ENCODE data around the gene GLB1L2.

The GLB1L2 gene

DNA sequence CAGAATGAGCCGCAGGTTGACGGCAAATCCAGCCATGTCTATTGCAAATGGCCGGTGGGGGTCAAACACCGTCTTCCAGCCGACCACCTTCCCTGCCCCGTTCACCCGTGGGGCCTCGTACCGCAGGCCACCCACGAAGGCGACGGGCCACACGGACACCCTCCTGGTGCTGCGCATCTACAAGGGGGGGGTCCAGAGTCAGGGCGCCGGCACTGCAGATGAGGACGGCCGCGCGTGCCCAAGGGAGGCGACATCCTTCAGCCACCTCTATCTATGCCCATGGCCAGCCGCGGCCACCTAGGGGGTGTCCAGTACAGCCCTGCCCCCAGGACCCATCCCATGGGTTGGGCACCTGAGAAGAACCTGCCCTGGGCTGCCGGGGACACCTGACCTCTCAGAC, 51.0 kb downstream of the GLB1L2 start:
- no peaks in the 10 kb centered on the region for H3K27me3 ChIP-seq (replicated peaks; ENCODE audit: control insufficient read depth, insufficient read depth, low read length)
- H3K9ac ChIP-seq (ENCODE audit: low read length): no peak overlapping the region
- no peak for DNase-seq (ENCODE audit: low read depth)
- H3K9me3 ChIP-seq (ENCODE audit: control insufficient read depth, low read length): no peaks in the 10 kb centered on the region
- H3K36me3 ChIP-seq (ENCODE audit: control insufficient read depth, insufficient read depth, low read length, severe bottlenecking): no peaks in the 10 kb centered on the region
- H3K4me1 ChIP-seq (ENCODE audit: control insufficient read depth, insufficient read depth, low read length): no peaks in the 10 kb centered on the region
- no peak overlapping the region for H3K4me3 ChIP-seq (ENCODE audit: low read length)

DNA sequence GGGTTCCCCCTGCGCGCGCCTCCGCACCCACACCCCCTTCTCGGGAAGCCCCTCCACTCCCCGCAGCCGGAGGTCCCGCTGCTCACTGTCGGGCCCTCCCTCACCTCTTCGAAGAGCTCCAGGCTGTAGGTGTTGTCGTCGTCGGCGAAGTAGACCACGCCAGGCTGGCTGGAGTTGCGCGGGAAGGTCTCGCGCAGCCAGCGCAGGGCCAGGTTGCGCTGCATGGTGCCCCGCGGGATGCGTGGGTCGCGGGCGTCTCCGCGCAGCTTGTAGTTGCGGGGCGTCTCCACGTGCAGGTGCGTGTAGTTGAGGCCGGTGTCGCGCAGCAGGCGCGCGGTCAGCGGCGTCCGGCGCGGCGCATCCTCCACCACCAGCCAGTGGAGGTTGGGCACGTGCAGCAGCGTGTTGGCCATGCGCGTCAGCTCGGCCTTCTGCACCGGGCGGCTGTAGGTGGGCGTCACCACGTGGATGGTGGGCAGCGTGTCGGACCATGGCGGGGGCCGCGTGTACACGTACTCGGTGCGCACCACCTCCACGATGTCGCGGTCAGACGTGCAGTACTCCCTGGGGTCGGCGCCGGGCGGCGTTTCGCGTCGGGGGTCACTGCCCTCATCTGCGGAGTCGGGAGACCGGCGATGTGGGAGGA, 51.9 kb downstream of the GLB1L2 start:
- H3K4me1 ChIP-seq (ENCODE audit: control insufficient read depth, insufficient read depth, low read length): no peaks in the 10 kb centered on the region
- H3K9me3 ChIP-seq (ENCODE audit: control insufficient read depth, low read length): no peaks in the 10 kb centered on the region
- DNase-seq (ENCODE audit: low read depth): no peak
- no peak overlapping the region for H3K9ac ChIP-seq (ENCODE audit: low read length)
- H3K27me3 ChIP-seq (replicated peaks; ENCODE audit: control insufficient read depth, insufficient read depth, low read length): no peaks in the 10 kb centered on the region
- H3K36me3 ChIP-seq (ENCODE audit: control insufficient read depth, insufficient read depth, low read length, severe bottlenecking): no peaks in the 10 kb centered on the region
- H3K4me3 ChIP-seq (ENCODE audit: low read length): no peak overlapping the region

DNA sequence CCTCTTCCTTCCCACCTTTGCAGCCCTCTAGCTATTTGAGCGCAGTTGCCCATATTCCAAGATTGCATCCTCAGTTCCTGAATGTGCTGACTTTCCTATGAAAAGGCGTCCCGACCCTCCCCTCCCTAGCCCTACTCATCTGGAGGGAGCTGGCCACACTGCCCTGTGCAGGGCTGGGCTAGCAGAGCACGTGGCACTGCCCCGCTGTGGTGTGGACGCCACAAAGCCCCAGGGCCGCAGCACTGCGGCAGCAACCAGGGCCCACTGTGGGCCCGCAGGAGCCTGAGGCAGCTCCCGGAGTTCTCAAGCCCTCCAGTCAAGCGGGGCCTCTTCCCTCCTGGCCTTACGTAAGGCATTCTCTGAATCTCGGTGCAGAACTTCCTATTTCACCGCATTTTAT, 52.6 kb downstream of the GLB1L2 start:
- Histone ChIP-seq H3K36me3 (ENCODE audit: control insufficient read depth, insufficient read depth, low read length, severe bottlenecking) (no peaks in the 10 kb centered on the region), H3K27me3 (replicated peaks; ENCODE audit: control insufficient read depth, insufficient read depth, low read length) (no peaks in the 10 kb centered on the region), H3K9ac (ENCODE audit: low read length) (no peak overlapping the region), H3K4me1 (ENCODE audit: control insufficient read depth, insufficient read depth, low read length) (no peaks in the 10 kb centered on the region), H3K9me3 (ENCODE audit: control insufficient read depth, low read length) (no peaks in the 10 kb centered on the region), H3K4me3 (ENCODE audit: low read length) (no peak overlapping the region)
- DNase-seq (ENCODE audit: low read depth): no peak

DNA sequence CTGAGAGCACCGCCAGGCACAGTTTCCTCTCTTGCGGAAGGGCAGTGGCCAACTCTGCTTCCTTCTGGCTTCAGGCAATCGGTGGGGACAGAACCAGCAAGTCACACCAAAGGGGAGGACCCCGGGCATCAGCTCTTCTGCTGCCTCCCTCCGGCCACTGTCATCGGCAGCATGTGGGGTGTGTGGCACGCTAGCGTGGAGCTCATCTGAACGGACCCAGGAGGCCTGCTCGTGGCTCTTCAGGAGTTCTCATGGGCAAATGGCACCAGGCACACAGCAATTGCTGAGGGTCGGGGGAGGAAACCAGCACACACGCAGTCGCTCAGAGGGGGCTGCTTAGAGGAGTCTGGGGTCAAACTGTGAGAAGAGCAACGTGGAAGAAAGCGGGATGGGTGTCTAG, 53.4 kb downstream of the GLB1L2 start:
- no peak overlapping the region for H3K4me3 ChIP-seq (ENCODE audit: low read length)
- no peak overlapping the region for H3K9ac ChIP-seq (ENCODE audit: low read length)
- H3K9me3 ChIP-seq (ENCODE audit: control insufficient read depth, low read length): no peaks in the 10 kb centered on the region
- H3K27me3 ChIP-seq (replicated peaks; ENCODE audit: control insufficient read depth, insufficient read depth, low read length): no peaks in the 10 kb centered on the region
- H3K4me1 ChIP-seq (ENCODE audit: control insufficient read depth, insufficient read depth, low read length): no peaks in the 10 kb centered on the region
- no peak for DNase-seq (ENCODE audit: low read depth)
- no peaks in the 10 kb centered on the region for H3K36me3 ChIP-seq (ENCODE audit: control insufficient read depth, insufficient read depth, low read length, severe bottlenecking)

GRCh38 chr11:134385774-134386565, 54.2 kb downstream of the GLB1L2 start:
- H3K36me3 ChIP-seq (ENCODE audit: control insufficient read depth, insufficient read depth, low read length, severe bottlenecking): no peaks in the 10 kb centered on the region
- no peak overlapping the region for H3K4me3 ChIP-seq (ENCODE audit: low read length)
- no peaks in the 10 kb centered on the region for H3K9me3 ChIP-seq (ENCODE audit: control insufficient read depth, low read length)
- H3K9ac ChIP-seq (ENCODE audit: low read length): no peak overlapping the region
- H3K4me1 ChIP-seq (ENCODE audit: control insufficient read depth, insufficient read depth, low read length): no peaks in the 10 kb centered on the region
- DNase-seq (ENCODE audit: low read depth): no peak
- peaks cover 2% of the 10 kb centered on the region for H3K27me3 ChIP-seq (replicated peaks; ENCODE audit: control insufficient read depth, insufficient read depth, low read length)

DNA sequence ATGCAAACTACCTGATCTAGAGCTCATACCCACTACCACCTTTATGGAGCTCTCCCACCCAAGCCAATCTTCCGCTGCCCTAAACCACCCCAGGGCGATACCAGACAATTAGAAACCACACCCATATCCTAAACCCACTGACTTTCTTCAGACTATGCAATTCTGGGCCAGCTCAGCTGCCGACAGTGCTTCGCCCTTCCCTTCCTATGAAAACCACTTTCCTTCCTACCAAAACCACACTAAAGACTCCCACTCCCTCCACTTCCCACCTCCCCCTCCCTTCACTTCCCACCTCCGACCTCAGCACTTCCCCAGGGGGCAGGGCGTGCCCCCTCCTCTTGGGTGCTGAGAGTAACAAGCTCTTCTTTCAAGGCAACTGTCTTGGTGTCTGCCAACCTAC, 55.2 kb downstream of the GLB1L2 start:
- Histone ChIP-seq H3K36me3 (ENCODE audit: control insufficient read depth, insufficient read depth, low read length, severe bottlenecking) (no peaks in the 10 kb centered on the region), H3K4me3 (ENCODE audit: low read length) (no peak overlapping the region), H3K9ac (ENCODE audit: low read length) (no peak overlapping the region), H3K9me3 (ENCODE audit: control insufficient read depth, low read length) (no peaks in the 10 kb centered on the region), H3K4me1 (ENCODE audit: control insufficient read depth, insufficient read depth, low read length) (no peaks in the 10 kb centered on the region), H3K27me3 (replicated peaks; ENCODE audit: control insufficient read depth, insufficient read depth, low read length) (peaks cover 2% of the 10 kb centered on the region)
- DNase-seq (ENCODE audit: low read depth): no peak

GRCh38 chr11:134387501-134387900, 55.7 kb downstream of the GLB1L2 start:
- peaks cover 2% of the 10 kb centered on the region for H3K27me3 ChIP-seq (replicated peaks; ENCODE audit: control insufficient read depth, insufficient read depth, low read length)

DNA sequence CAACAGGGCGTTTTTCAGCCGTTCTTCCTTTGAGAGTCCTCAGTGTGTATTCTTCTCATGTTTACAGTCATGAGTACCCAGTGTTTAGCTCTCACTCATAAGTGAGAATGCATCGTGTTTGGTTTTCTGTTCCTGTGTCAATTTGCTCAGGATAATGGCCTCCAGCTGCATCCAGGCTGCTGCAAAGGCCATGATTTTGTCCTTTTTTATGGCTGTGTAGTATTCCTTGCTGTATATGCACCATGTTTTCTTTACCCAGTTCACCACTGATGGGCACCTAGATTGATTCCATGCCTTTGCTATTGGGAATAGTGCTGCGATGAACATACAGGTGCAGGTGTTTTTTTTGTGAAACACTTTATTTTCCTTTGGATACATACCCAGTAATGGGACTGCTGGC, 56.8 kb downstream of the GLB1L2 start:
- no peaks in the 10 kb centered on the region for H3K9me3 ChIP-seq (ENCODE audit: control insufficient read depth, low read length)
- H3K27me3 ChIP-seq (replicated peaks; ENCODE audit: control insufficient read depth, insufficient read depth, low read length): peaks cover 2% of the 10 kb centered on the region
- no peak overlapping the region for H3K9ac ChIP-seq (ENCODE audit: low read length)
- no peaks in the 10 kb centered on the region for H3K36me3 ChIP-seq (ENCODE audit: control insufficient read depth, insufficient read depth, low read length, severe bottlenecking)
- no peak for DNase-seq (ENCODE audit: low read depth)
- H3K4me1 ChIP-seq (ENCODE audit: control insufficient read depth, insufficient read depth, low read length): no peaks in the 10 kb centered on the region
- no peak overlapping the region for H3K4me3 ChIP-seq (ENCODE audit: low read length)

More at GRCh38 chr11:134387501-134387900, 55.7 kb downstream of the GLB1L2 start:
- Histone ChIP-seq H3K4me1 (ENCODE audit: control insufficient read depth, insufficient read depth, low read length) (no peaks in the 10 kb centered on the region), H3K9ac (ENCODE audit: low read length) (no peak overlapping the region), H3K4me3 (ENCODE audit: low read length) (no peak overlapping the region), H3K9me3 (ENCODE audit: control insufficient read depth, low read length) (no peaks in the 10 kb centered on the region), H3K36me3 (ENCODE audit: control insufficient read depth, insufficient read depth, low read length, severe bottlenecking) (no peaks in the 10 kb centered on the region)
- no peak for DNase-seq (ENCODE audit: low read depth)

DNA sequence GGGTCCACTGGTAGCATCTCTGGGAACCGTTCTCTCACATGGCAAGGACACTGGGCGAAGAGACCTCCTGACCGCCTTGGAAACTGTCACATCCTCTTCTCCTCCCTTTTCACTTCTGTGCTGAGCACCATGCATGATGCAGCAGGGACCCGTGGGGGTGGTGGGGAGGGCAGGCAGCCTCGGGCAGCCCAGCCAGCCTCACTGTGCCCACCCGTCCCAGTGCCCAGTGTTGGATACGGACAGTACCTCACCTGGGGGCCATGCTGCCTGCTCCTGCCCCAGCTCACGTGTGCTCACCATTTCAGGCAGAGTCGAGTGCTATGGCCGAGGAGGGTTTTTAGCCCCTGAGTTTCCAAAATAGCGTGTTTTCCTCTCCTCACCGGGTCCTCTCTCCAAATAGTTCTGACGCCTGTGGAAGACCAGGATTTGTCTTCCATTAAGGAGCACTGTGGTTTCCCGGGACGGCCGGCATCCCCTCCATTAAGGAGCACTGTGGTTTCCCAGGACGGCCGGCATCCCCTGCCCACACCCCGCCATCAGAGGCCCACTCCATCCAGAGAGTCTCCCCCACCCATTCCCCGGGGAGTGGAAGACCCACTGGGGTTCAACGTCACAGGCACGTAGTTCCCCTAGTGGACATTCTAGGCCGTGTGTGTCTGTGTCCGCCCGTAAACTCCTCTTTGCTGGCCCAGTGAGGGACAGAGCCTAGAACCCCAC, 57.8 kb downstream of the GLB1L2 start:
- no peaks in the 10 kb centered on the region for H3K4me1 ChIP-seq (ENCODE audit: control insufficient read depth, insufficient read depth, low read length)
- DNase-seq (ENCODE audit: low read depth): no peak
- no peaks in the 10 kb centered on the region for H3K9me3 ChIP-seq (ENCODE audit: control insufficient read depth, low read length)
- H3K36me3 ChIP-seq (ENCODE audit: control insufficient read depth, insufficient read depth, low read length, severe bottlenecking): no peaks in the 10 kb centered on the region
- no peak overlapping the region for H3K4me3 ChIP-seq (ENCODE audit: low read length)
- H3K27me3 ChIP-seq (replicated peaks; ENCODE audit: control insufficient read depth, insufficient read depth, low read length): peaks cover 2% of the 10 kb centered on the region
- no peak overlapping the region for H3K9ac ChIP-seq (ENCODE audit: low read length)

DNA sequence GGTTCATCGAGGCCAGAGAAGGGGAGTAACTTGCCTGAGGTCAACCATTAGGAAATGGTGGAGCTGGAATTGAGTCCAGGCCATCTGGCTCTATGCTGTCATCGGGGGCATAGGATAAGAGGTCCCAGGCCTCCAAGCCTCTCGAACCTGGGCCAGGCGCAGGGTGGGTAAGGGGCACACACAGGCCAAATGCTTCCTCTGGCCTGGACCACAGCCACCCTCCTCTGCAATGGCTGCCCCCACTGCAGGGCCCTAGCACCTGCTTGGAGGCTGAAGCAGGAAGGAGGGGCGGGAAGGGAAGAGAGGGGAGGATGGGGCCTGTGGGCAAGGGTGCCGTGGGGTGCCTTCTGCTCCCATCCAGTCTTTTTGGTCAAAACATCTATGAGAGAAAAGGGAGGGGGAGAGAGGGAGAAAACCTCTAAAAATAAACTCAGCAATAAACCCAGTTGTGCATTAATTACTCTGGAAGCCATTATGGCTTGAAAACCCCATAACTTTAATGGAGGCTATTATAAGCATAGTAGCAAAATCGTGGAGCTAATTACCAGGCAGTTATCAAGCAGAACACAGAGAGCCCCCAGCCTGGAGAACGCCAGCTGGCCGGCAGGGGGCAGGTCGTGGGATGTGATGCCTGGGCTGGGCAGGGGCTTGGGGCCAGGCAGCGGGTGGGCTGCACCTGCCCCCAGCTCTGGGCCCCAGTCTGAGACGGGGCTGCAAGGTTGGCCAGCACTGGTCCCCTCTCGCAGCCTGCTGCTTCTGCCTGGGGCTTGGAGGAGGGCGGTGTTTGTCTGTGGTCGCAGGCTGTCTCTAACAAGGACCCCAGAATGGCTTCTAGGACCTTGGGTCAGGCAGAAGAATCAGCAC, 59.1 kb downstream of the GLB1L2 start:
- Histone ChIP-seq H3K36me3 (ENCODE audit: control insufficient read depth, insufficient read depth, low read length, severe bottlenecking) (no peaks in the 10 kb centered on the region), H3K4me1 (ENCODE audit: control insufficient read depth, insufficient read depth, low read length) (no peaks in the 10 kb centered on the region), H3K9ac (ENCODE audit: low read length) (no peak overlapping the region), H3K27me3 (replicated peaks; ENCODE audit: control insufficient read depth, insufficient read depth, low read length) (peaks cover 2% of the 10 kb centered on the region), H3K9me3 (ENCODE audit: control insufficient read depth, low read length) (no peaks in the 10 kb centered on the region), H3K4me3 (ENCODE audit: low read length) (no peak overlapping the region)
- DNase-seq (ENCODE audit: low read depth): no peak

DNA sequence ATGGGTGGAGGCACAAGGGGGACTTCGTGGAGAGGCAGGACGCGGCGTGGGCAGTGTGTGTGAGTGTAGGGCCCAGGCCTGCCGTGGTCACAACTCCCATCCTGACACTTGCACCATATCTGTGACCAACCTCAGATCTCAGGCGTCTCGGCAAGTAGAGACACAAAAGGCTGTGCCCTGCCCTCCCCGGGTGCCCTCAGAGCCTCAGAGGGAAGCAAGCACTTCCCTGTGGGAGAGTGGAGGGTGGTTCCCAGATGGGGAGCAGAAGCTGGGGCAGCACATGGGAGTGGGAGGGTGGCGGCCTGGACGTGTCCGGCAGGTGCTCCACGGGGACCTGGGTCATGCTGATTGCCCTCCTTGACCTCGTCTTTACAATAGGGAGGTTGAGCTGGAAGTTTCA, 59.9 kb downstream of the GLB1L2 start:
- Histone ChIP-seq H3K4me1 (ENCODE audit: control insufficient read depth, insufficient read depth, low read length) (no peaks in the 10 kb centered on the region), H3K4me3 (ENCODE audit: low read length) (no peak overlapping the region), H3K9ac (ENCODE audit: low read length) (no peak overlapping the region), H3K36me3 (ENCODE audit: control insufficient read depth, insufficient read depth, low read length, severe bottlenecking) (no peaks in the 10 kb centered on the region), H3K9me3 (ENCODE audit: control insufficient read depth, low read length) (no peaks in the 10 kb centered on the region), H3K27me3 (replicated peaks; ENCODE audit: control insufficient read depth, insufficient read depth, low read length) (peaks cover 2% of the 10 kb centered on the region)
- no peak for DNase-seq (ENCODE audit: low read depth)
